Ovary (tissue), 9 donors: ENCODE measurements around the gene MCU. TPM values are rescaled to one million over a fixed set of nuclear protein-coding genes. Genes with fewer than 3 reads are reported as not detected.

Source experiments
- DNase-seq, 5 donors: peaks; one replicate each; pipeline ENCODE4 v3.0.0-alpha.2; 2019 to 2020
- H3K27ac ChIP-seq, 2 donors: fragments of 200-600 bp; one replicate each; pipeline versions ENCODE4 v1.5.1 to v1.8.0; 2019 to 2022
- H3K27me3 ChIP-seq: fragments of 200-600 bp; one replicate; pipeline ENCODE4 v1.8.0; 2022
- H3K36me3 ChIP-seq: fragments of 200-600 bp; sonication (generic); one replicate; pipeline ENCODE4 v1.5.1; 2019
- H3K4me1 ChIP-seq: one replicate; pipeline ENCODE4 v1.8.1; 2013; ENCODE audit warnings: mild to moderate bottlenecking, moderate library complexity; ENCODE audit not compliant: insufficient read depth
- H3K4me3 ChIP-seq: fragments of 200-600 bp; sonication (generic); one replicate; pipeline ENCODE4 v1.5.1; 2017
- H3K9me3 ChIP-seq, 2 donors: fragments of 200-600 bp in 1 of 2; sonication (generic) in 1 of 2; one replicate each; pipeline versions ENCODE4 v1.5.1 to v1.8.1; 2013 to 2019; ENCODE audit warnings: mild to moderate bottlenecking in 1 of 2, moderate library complexity in 1 of 2
- EP300 ChIP-seq: sonication (generic); formaldehyde crosslinking; IDR thresholded peaks from one replicate; pipeline ENCODE4 v1.6.1; 2017; ENCODE audit warnings: antibody characterized with exemption
- POLR2A ChIP-seq: fragments of 450-650 bp; IDR thresholded peaks from one replicate; pipeline ENCODE4 v1.6.1; 2017; ENCODE audit warnings: antibody characterized with exemption, mild to moderate bottlenecking, moderate library complexity
- WGBS, 3 donors: extraction: QIAGEN DNeasy Blood & Tissue Kit in 1 of 3; methylation state at CpG; one replicate each; pipeline versions ENCODE4 v1.1.5 to v1.1.7; 2013 to 2017; 5-methylcytosine and 5-hydroxymethylcytosine counted together
- intact Hi-C, 4 donors: fragments of 100-400 bp; cut with DNase I; formaldehyde crosslinking; loops; one replicate each; pipeline versions ENCODE4 v1.11.0 to v1.15.1; 2022 to 2023
- polyA plus RNA-seq, 2 donors: library from polyadenylated mRNA; stranded (reverse); fragments of 200-250 nt in 1 of 2; fragments of 350-450 nt in 1 of 2; fragmentation: Illumina TruSeq in 1 of 2; extraction: RNeasy Lipid Tissue Mini Kit (QIAGEN cat#74804) in 1 of 2; gene quantifications; one replicate each; pipeline ENCODE4 v1.2.3, GENCODE V29; 2013 to 2014
- total RNA-seq, 7 donors: library from RNA; depleted of rRNA in 2 of 7; stranded (reverse); fragments of >200 nt in 2 of 7; fragmentation: NEBNext Ultra II Directional in 3 of 7; extraction: Animal tissue kit (Norgen Biotek cat#: 25700) in 3 of 7; gene quantifications; one replicate each; pipeline versions ENCODE4 v1.1.0 to v1.2.4, GENCODE V29; 2016 to 2023
- TF ChIP-seq, protein P1 (sequence below), 3 donors: fragments of 450-650 bp in 2 of 3; fragments of 200-600 bp in 1 of 3; IDR thresholded peaks; one replicate each; pipeline versions ENCODE4 v1.5.1 to v1.8.0; 2016 to 2022; ENCODE audit warnings: antibody characterized with exemption in 3 of 3, mild to moderate bottlenecking in 1 of 3
- donor health status: DM: no; HTN: no; CAD: no; lungs with moderate emphysema.
- donor health status: DM: no; HTN: no; CAD: no.
- donor health status: Bipolar disorder and iron deficiency.
- donor health status: DM: yes; HTN: yes; CAD: no.
- donor health status: DM: no; HTN: no; CAD: no.
- donor health status: DM: yes; HTN: yes; CAD: no.

MCU gene
- total and polyA plus RNA-seq, 9 donors, result 10.3 to 27.1 (median 12.8) TPM

DNA sequence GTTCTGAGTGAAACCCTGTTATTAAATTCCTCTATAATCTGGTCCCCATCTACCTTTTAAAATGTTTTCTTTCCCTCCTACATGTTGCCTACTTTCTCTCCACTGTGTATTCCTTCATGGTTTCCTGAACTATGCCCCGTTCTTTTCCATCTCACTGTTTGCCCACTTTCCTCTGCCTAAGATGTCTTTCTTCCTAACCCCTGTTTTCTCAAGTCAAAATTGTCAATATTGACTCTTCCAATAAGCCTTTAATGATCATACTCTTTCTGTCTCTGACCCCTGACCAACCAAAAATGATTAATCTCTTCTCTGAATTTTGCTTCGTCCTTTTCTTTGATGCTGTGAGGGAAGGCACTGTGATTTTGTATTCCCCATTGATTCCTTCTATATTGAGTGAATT is 171.0 kb downstream of the MCU start:
- WGBS, 3 donors, result 90 to 95% (median 93%) methylated on average over 2 of the region's 2 CpGs
- H3K27me3 ChIP-seq, result no peaks in the 10 kb centered on the region
- H3K9me3 ChIP-seq, result no peaks in the 10 kb centered on the region
- no peaks in the 10 kb centered on the region for H3K36me3 ChIP-seq
- H3K4me1 ChIP-seq, result no peaks in the 10 kb centered on the region
- H3K27ac ChIP-seq, result no peak overlapping the region
- DNase-seq, result no peak
- no peak overlapping the region for H3K4me3 ChIP-seq
- intact Hi-C loops, result no loop called here
- TF ChIP-seq EP300, result no peak
- TF ChIP-seq, protein P1, sequence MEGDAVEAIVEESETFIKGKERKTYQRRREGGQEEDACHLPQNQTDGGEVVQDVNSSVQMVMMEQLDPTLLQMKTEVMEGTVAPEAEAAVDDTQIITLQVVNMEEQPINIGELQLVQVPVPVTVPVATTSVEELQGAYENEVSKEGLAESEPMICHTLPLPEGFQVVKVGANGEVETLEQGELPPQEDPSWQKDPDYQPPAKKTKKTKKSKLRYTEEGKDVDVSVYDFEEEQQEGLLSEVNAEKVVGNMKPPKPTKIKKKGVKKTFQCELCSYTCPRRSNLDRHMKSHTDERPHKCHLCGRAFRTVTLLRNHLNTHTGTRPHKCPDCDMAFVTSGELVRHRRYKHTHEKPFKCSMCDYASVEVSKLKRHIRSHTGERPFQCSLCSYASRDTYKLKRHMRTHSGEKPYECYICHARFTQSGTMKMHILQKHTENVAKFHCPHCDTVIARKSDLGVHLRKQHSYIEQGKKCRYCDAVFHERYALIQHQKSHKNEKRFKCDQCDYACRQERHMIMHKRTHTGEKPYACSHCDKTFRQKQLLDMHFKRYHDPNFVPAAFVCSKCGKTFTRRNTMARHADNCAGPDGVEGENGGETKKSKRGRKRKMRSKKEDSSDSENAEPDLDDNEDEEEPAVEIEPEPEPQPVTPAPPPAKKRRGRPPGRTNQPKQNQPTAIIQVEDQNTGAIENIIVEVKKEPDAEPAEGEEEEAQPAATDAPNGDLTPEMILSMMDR (IDR thresholded peaks at IDR 0.05), result no peak

DNA sequence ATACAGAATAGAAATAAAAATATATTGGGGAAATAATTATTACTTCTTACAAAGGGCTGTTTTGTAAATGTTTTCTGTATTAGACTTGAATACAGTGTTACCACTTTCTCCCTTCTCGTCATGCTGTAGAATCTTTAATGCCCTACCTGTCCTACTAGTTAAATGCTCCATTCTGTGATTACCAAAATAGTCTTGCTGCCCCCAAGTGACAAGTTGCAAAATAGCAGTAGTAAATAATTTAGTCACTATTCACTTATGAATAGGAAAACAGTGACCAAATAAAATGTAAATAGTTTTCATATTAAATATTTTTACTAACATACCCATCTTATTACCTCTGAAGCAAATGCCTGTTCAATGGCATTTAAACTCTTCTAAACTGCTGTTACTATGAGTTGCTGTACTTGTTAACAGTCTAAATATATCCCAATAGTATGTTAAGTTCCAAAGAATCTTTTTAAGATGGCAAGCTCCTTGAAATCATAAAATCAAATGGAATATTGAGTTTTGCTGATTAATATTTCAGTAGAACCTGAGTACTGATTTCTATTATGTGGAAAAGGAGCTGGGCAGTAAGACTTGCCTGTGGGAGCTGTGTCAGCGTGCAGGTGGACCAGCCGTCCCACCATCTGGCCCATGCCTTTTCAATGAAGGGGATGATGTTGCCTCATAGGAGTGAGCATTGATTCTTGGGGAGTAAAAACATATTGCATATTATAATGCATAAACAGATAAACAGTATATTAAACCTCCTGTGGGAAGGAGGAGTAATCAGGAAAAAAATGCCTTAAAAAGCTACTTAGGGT is 183.5 kb downstream of the MCU start:
- intact Hi-C loops, result no loop called here
- H3K27me3 ChIP-seq, result no peaks in the 10 kb centered on the region
- no peaks in the 10 kb centered on the region for H3K4me1 ChIP-seq
- TF ChIP-seq, protein P1 (IDR thresholded peaks at IDR 0.05), result peak in 1 of 3 donors; percentile 38
- TF ChIP-seq EP300, result no peak
- 87 to 88% (median 88%) methylated on average over 3 of the region's 3 CpGs for WGBS, 3 donors
- no peak overlapping the region for H3K4me3 ChIP-seq
- no peak for DNase-seq
- no peaks in the 10 kb centered on the region for H3K36me3 ChIP-seq
- no peak overlapping the region for H3K27ac ChIP-seq
- H3K9me3 ChIP-seq, result no peaks in the 10 kb centered on the region

DNA sequence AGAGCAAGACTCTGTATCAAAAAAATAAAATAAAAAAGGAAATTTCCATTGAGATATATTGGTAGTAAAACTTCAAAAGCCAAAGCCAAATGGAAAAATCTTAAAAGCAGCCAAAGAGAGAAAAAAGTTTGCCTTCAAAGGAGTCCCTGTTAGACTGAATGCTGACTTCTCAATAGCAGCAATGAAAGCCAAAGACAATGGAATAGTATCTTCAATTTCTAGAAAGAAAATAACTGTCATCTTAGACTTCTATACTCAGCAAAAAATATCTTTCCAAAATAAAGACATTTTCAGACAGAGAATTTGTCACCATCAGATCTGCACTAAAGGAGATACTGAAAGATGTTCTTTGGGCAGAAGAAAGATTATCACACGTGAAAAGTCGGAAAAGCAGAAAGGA is 187.3 kb downstream of the MCU start:
- Histone ChIP-seq H3K4me1 (no peaks in the 10 kb centered on the region), H3K27ac (no peak overlapping the region), H3K27me3 (no peaks in the 10 kb centered on the region), H3K36me3 (no peaks in the 10 kb centered on the region), H3K4me3 (no peak overlapping the region), H3K9me3 (no peaks in the 10 kb centered on the region)
- TF ChIP-seq, protein P1 (IDR thresholded peaks at IDR 0.05), result no peak
- TF ChIP-seq POLR2A (no peak), EP300 (no peak)
- 96 to 97% (median 97%) methylated on average over 2 of the region's 2 CpGs for WGBS, 3 donors
- intact Hi-C loops, result no loop called here
- no peak for DNase-seq

DNA sequence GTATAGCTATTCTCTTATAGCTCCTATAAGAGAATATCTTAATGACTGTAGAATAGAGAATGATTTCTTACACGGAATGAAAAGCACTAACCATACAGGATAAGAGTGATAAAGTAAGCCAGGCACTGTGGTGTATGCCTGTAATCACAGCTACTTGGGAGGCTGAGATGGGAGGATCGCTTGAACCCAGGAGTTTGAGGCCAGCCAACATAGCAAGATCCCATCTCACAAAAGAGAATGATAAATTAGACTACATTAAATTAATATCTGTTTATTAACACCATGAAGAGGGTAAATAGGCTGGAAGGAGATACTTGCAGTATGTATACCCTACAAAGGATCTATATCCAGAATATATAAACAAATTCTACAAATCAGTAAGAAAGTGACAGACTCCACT is 189.3 kb downstream of the MCU start:
- Histone ChIP-seq H3K27ac (no peak overlapping the region), H3K4me3 (no peak overlapping the region), H3K27me3 (no peaks in the 10 kb centered on the region), H3K9me3 (no peaks in the 10 kb centered on the region), H3K4me1 (no peaks in the 10 kb centered on the region), H3K36me3 (no peaks in the 10 kb centered on the region)
- DNase-seq, result no peak
- intact Hi-C loops, result no loop called here
- TF ChIP-seq POLR2A (no peak), EP300 (no peak)
- TF ChIP-seq, protein P1 (IDR thresholded peaks at IDR 0.05), result no peak
- WGBS, 3 donors, result 95 to 97% (median 97%) methylated on average over 2 of the region's 2 CpGs
